ENCODE measurements around the gene SOST. TPM values are rescaled to one million over a fixed set of nuclear protein-coding genes. Genes with fewer than 3 reads are reported as not detected.

SOST gene
- total RNA-seq, 1 donor from 2014 or later, result not detected

- no peak for DNase-seq (ENCODE audit: low read depth)
Observed at GRCh38 chr17:43741636-43742035, 17.0 kb downstream of the SOST start.

DNA sequence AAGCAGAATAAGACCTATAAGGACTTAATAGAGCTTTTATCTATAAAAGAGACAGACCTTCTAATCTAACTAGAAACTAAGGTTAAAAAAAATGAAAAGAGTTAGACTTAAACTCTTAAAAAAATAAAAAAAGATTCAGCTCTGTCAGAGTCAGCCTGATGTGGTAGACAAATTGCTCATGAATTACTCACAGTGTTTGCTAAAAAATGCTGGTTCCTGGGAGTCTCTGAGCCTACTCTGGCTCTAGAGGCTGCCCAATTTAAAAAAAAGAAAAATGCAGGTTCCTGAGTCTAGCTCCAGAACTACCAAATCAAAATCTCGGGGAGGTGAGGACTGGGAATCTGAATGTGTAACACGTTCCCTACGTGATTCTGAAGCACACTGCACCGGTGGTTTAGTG is 18.1 kb downstream of the SOST start:
- peak; percentile 54 for DNase-seq (ENCODE audit: low read depth)

DNA sequence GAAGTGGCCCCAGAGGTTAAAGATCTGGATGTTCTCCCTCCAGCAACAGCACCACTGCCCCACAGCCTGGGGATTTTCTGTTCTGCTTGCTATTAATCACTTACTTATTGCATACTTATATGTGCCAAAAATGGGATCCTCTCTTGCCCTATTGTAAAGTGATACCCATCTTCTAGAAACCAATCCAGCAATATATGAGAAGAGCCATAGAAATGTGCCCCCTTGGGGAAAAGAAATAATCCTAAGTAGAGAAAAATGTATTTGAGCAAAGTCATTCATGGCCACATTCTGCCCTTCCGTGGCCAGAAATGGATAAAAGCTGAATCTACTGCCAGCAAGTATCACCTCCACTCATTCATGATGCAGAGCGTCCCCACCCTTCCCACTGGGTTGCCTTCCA is 20.9 kb downstream of the SOST start:
- DNase-seq (ENCODE audit: low read depth), result no peak

DNA sequence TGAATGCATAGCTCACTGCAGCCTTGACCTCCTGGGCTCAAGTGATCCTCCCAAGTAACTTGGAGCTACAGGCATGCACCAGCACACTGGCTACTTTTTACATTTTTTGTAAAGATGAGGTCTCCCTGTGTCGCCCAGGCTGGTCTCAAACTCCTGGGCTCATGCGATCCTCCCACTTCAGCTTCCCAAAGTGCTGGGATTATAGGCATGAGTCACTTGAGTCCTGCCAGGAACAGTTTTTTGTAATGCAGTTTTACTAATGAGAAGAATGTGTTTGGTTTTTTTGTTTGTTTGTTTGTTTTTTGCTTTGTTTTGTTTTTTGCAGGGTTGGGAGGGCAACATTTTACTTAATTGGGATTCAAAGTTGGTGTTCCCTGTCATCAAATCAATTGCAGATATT is 22.2 kb downstream of the SOST start:
- DNase-seq (ENCODE audit: low read depth), result no peak

DNA sequence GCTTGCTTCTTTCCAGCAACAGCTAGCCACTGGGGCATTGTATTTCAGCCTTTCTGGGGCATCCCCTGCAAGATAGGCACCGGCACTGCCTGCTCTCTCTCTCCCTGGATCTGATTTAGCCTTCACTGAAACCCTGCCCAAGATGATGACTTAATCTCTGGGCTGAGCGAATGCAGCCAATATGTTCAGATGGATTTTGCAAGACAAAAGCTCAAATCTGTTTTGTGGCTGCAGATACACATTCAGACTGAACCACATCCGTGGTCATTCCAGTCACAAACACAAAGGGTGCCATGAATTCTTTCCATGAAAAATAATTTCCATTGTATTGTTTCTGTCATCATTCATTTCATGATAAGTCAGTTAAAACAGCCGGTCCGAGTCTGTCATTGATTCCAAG is 24.2 kb downstream of the SOST start:
- DNase-seq (ENCODE audit: low read depth), result peak; percentile 45

GRCh38 chr17:43733956-43734355 is 24.6 kb downstream of the SOST start:
- no peak for DNase-seq (ENCODE audit: low read depth)

DNA sequence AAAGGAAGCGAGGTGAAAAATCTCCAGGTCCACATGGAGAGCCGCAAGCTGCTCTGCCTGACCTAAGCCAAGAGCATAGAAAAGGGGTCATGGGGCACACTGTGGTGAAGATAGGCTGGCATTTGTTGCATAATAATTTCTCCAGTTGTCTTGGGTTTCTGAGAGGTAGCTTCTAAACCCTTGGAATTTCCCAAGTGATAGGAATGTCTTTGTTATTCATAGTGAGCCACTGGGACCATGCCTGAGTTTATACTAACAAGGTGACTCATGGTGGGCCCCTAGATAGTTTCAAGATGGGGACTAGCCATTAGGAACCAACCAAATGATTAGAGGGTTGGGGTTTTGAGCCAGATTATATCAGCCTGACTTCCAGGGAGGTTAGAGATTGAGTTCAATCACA is 25.6 kb downstream of the SOST start:
- peak; percentile 97 for DNase-seq (ENCODE audit: low read depth)

GRCh38 chr17:43728081-43728480 is 30.5 kb downstream of the SOST start:
- DNase-seq (ENCODE audit: low read depth), result no peak

DNA sequence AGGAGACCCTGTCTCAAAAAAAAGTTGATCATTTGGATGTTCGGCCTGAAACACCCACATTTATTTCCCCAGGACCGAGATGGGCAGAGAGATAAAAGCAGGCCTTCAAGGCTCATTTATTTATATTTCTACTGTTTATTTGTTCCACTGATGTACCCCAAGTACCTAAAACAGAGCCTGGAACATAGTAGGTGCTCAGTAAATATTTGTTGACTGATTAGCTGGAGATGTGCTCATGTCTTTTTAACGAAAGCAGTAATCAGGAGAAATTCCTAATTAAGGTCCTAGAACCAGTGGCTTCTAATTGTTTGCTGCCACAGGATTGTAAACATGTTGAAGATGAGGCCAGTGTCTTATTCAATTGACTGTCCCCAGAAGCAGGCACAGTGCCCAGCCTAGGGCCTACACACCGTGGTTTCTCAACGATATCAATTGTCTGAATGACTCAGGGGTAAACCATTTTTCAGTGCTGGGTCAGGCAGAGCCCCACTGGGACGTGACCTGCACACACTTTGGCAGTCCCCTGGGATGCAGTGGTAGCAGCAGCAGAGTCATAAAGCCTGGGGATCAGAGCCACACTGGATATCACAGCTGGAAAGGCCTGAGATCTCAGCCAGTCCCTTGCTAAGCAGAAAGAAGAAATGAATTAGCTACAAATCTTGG is 34.8 kb downstream of the SOST start:
- DNase-seq (ENCODE audit: low read depth), result peak; percentile 79

DNA sequence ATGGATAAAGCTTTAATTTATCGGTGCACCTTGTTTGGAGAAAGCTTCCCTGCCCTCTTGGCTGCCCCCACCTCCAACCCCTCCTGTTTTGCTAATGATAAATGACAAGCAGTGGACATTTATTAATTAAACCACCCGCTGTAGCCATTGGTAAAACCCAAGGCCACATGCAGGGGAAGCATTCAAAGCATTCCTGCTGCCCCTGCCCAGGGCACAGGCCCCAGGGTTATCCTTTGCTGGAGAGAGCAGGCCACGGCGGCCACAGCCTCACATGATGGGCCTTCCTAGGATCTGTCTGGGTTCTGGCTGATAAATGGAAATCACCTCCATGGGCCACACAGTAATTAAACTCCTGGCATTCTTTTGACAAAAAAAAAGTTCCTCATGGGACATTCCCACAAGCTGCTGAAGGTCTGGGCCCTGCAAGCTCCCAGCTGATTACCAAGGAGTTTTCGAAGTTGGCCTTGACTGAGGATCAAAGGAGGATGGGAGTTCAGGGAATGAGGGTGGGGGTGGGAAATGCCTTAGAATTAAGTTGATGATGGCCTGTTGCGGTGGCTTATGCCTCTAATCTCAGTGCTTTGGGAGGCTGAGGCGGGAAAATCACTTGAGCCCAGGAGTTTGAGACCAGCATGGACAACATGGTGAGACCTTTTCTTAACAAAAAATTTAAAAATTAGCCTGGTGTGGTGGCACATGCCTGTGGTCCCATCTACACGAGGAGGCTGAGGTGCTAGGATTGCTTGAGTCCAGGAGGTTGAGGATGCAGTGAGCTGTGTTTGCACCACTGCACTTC is 35.5 kb downstream of the SOST start:
- peak; percentile 34 for DNase-seq (ENCODE audit: low read depth)

- DNase-seq (ENCODE audit: low read depth), result no peak
Observed at GRCh38 chr17:43722269-43722619, 36.3 kb downstream of the SOST start.

- no peak for DNase-seq (ENCODE audit: low read depth)
Observed at GRCh38 chr17:43721537-43722268, 36.9 kb downstream of the SOST start.

- peak; percentile 29 for DNase-seq (ENCODE audit: low read depth)
Observed at GRCh38 chr17:43720311-43721060, 38.1 kb downstream of the SOST start.

- no peak for DNase-seq (ENCODE audit: low read depth)
Observed at GRCh38 chr17:43719578-43719977, 39.0 kb downstream of the SOST start.

DNA sequence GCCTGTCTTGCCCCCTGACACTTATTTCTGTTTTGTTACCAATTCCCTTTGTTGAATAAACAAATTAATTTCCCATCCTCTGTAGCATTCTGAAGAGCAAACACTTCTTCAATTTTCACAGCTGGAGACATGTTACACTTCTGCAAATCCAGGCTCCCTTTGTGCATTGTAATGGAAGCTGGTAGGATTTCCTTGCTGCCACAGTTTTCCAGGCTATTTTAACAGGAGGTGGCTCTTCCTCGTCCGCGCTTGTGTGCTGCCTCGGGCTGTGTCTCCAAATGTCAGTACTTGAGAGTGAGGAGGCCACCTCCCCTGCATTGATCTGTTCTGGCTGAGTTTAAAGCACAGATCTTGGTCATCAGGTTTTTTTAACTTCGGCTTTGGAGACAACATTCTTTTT is 40.0 kb downstream of the SOST start:
- no peak for DNase-seq (ENCODE audit: low read depth)

- no peak for DNase-seq (ENCODE audit: low read depth)
Observed at GRCh38 chr17:43717913-43718312, 40.7 kb downstream of the SOST start.

GRCh38 chr17:43714465-43715149 is 44.0 kb downstream of the SOST start:
- peak; percentile 95 for DNase-seq (ENCODE audit: low read depth)

DNA sequence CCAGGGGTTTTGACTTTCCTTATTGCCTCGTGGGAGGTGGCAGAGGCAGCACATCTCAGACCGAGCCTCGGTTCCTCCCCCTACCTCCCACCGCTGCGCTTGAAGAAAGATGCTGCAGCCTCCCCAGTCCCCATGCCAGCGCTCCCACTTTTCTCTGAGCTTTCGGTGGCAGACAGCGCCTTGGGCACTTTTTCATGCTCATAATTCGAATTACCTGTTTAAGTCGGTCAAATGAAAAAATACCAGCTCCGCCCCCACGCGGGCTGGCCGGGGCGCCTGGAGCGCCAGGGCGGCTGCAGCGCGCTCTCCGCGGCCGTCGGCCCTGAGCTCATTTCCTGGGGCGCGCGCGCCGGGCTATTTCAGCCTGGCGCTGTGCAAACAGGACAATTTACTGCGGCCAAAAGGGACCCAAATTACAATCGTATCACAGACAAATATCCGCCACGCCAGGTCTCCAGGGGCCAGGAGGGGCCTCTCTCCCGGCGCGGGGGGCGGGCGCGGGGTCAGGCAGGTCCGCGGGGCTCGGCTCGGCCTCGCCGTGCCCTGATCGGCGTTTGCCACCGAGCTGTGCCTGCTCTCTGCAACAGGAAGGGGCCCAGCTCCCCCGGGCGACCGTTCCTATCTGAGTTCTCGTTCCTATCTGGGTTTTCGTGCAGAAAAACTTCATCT is 45.0 kb downstream of the SOST start:
- DNase-seq (ENCODE audit: low read depth), result no peak

- DNase-seq (ENCODE audit: low read depth), result no peak
Observed at GRCh38 chr17:43712397-43712796, 46.2 kb downstream of the SOST start.

GRCh38 chr17:43710101-43710500 is 48.5 kb downstream of the SOST start:
- DNase-seq (ENCODE audit: low read depth), result no peak

DNA sequence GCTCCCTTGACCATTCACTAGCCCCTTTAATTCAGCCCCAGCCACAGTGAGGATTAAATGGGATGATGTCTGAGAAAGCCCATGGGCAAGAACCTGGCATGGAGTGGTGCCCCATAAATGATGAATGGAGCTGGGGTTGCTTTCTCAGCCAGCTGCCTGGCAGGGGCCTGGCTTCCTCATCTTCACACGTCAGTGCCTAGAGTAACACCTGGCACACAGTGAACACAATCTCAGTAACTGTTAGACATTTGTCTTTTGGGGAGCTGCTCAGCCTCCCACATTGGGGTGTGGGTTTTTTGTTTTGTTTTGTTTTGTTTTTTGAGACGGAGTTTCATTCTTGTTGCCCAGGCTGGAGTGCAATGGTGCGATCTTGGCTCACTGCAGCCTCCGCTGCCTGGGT is 49.4 kb downstream of the SOST start:
- no peak for DNase-seq (ENCODE audit: low read depth)
